Measurements from ENCODE around the gene ESRRG.

GRCh38 chr1:216500273-216500967 lies 222.8 kb downstream of the ESRRG start:
- TF ChIP-seq EZH2 (IDR thresholded peaks at IDR 0.05; ENCODE audit: low read depth, unreplicated experiment) (no peak), CTCF (conservative IDR thresholded peaks at IDR 0.05; ENCODE audit: low read depth in 2 of 2) (no peak)

Data from GM23338 (cell line).